Retinal pigment epithelial cell (primary cell): ENCODE data around the gene POMGNT2.

Experiments used
- DNase-seq: peaks from one replicate; pipeline ENCODE4 v3.0.0-alpha.2; 2010; ENCODE audit warnings: low read depth
- H3K4me3 ChIP-seq: 2 replicates; pipeline ENCODE4 v1.5.1; 2011; ENCODE audit warnings: mild to moderate bottlenecking, low read length, control low read depth, moderate library complexity
- TF ChIP-seq, protein P1 (sequence below): conservative IDR thresholded peaks from 2 replicates; pipeline ENCODE4 v1.5.1; 2011; ENCODE audit warnings: low read depth, low read length, control low read depth, inconsistent platforms

Gene POMGNT2

DNA sequence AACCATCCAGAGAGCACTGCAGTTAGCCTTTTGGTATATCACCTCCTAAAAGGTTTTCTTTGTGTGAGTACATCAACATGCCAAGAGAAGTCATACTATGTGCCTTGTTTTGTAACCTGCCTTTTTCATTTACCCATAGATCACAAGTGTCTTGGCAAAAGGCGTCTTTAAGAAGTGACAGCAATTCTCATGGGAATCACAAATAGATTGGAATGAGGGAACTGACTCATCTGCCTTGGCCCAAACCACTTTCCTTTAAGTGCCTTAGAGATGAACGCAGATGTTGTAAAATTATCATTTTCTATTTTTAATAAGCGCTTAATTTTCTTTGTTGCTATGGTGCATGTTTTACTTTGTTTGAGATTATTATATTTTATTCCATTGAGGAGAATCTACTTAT is 20.7 kb upstream of the POMGNT2 start:
- H3K4me3 ChIP-seq, result no peak overlapping the region
- TF ChIP-seq, protein P1, sequence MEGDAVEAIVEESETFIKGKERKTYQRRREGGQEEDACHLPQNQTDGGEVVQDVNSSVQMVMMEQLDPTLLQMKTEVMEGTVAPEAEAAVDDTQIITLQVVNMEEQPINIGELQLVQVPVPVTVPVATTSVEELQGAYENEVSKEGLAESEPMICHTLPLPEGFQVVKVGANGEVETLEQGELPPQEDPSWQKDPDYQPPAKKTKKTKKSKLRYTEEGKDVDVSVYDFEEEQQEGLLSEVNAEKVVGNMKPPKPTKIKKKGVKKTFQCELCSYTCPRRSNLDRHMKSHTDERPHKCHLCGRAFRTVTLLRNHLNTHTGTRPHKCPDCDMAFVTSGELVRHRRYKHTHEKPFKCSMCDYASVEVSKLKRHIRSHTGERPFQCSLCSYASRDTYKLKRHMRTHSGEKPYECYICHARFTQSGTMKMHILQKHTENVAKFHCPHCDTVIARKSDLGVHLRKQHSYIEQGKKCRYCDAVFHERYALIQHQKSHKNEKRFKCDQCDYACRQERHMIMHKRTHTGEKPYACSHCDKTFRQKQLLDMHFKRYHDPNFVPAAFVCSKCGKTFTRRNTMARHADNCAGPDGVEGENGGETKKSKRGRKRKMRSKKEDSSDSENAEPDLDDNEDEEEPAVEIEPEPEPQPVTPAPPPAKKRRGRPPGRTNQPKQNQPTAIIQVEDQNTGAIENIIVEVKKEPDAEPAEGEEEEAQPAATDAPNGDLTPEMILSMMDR, result no peak
- DNase-seq, result no peak

DNA sequence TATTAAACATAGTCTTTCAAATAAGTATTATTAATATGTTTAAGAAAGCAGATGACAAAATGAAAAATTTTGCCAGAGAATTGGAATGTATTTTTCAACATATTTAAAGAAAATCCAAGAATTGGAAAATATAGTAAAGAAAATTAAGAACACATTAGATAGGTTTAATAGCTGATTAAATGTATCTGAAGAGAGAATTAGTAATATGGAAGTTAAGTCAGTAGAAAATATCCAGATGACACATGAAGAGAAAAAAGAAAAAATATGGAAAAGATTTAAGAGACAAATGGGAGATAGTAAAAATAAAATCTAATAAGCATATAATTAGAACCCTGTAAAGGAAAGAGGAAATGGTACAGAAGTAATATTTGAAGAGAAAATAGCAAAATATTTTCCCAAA is 18.0 kb upstream of the POMGNT2 start:
- TF ChIP-seq, protein P1, result no peak
- no peak for DNase-seq
- H3K4me3 ChIP-seq, result no peak overlapping the region

DNA sequence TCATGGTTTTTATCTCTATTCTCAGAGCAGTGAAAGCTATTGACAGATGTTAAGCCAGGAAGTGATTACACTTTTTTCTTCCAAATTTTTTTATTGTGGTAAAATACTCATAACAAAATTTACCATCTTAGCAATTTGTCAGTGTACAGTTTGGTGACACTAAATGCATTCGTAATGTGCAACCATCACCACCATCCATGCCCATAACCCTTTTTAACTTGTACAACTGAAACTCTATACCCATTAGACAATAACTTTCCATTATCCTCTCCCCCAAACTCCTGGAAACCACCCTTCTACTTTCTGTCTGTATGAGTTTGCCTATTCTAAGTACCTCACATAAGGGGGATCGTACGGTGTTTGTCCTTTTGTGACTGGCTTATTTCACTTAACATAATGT is 15.1 kb upstream of the POMGNT2 start:
- TF ChIP-seq, protein P1, result no peak
- no peak overlapping the region for H3K4me3 ChIP-seq
- DNase-seq, result no peak

DNA sequence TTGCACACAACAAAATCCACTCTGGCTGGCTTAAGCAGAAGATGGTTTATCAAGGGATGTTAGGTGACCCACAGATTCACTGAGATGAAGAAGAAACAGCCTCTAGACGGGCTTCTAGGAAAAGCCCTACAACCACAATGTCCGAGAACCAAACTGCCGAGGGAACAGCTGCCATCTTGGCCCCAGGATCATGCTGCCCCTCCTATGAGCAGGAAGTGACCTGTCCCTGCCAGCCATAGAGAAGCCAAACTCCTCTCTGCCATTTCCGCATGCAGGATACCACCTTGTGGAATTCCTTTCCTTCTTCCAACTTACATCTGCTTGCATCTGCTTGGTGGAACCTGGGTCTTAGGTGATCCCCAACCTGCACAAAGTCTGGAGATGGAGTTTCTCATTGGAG is 11.4 kb upstream of the POMGNT2 start:
- TF ChIP-seq, protein P1, result no peak
- H3K4me3 ChIP-seq, result no peak overlapping the region
- no peak for DNase-seq

DNA sequence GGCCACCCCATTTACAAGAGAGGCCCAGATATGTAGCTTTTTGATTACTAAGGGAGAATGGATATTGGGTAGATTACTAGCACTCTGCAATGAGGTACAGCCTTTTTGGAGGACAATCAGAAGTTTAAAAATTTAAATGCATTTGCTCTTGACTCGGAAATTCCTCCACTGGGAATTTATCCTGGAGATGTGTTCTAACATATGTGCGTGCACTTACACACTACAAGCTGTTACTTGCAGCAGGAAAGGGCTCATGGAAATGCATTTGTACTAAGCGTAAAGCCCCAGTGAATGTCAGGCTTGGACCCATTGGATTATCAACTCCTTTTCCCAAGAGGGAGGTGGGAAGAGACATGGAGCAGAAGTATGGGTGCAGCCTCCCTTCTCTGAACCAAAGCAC is 7.8 kb upstream of the POMGNT2 start:
- DNase-seq, result no peak
- TF ChIP-seq, protein P1, result no peak
- H3K4me3 ChIP-seq, result no peak overlapping the region

DNA sequence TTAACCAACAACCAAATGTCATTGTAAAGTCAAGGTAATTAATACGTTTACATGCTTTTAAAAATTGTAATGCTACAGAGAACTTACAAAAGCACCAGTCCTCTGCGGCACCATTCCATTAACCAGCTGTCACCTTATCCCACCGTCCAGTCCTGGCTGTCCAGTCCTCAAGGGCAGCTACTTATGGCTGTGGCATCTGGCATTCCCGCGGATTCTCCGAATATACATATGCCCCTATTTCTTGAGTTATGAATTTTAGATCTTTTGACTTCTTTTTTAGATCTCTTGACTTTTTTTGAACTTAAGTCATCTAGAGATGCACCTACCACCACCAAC is 382 bp upstream of the POMGNT2 start:
- H3K4me3 ChIP-seq, result peak overlapping the region; percentile 44
- TF ChIP-seq, protein P1, result no peak
- DNase-seq, result no peak

DNA sequence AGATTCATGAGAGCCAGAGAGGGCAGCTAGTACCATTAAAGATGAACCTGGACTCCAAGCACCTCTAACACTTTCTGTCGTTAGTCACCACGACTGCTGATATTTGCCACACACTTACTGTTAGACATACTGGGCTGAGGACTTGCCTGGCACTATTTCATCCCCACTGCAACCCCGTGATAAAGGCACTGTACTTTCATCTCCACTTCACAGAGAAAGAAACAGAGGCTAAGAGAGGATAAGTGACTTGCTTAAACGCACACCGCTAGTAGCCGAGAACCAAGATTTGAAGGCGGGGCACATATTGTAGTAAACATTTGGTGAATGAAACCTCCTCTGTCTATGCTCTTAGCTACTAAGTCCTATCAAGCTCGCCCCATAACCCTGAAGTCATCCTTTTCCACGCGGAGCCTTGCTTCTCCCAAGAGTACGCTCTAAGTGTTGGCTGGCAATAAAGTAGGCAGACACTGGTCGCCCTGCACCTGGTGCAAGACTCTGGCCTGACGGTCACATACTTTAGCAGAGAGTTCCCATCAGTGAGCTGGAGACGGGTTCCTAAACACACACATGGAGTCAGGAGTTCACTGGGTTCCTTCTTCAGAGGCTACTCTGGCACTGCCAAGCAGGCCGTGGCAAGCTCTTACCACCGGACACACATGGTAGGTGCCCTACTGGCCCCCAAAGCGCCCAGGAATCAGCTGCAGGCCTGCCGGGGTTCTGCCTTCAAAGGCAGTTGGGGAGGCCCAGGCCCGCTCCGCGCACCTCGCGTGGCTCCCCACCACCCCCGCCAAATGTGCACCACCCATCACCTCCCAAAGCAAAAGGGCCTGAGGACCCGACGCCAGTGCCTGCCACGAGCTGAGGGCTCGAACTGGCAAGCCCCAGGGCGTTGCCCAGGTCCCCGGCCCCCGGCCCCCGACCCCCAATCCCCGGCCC is 951 bp downstream of the POMGNT2 start:
- DNase-seq, result no peak
- TF ChIP-seq, protein P1, result no peak
- H3K4me3 ChIP-seq, result peak overlapping the region; percentile 69
